ENCODE measurements around the gene PPP2R3B.
"Not testable (repeated sequence)": the region's sequence is repeated elsewhere in the genome, so short reads cannot be mapped to it uniquely, and the experiment has no call there.

DNA sequence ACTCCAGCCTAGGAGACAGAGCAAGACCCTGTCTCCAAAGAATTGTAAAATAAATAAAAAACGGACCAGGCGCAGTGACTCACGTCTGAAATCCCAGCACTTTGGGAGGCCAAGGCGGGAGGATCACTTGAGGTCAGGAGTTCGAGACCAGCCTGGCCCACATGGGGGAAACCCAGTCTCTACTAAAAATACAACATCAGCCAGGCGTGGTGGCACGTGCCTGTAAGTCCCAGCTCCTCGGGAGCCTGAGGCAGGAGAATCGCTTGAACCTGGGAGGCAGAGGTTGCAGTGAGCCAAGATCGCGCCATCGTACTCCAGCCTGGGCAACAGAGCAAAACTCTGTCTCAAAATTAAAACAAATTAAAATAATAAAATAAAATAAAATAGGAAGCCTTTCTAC, 971 bp downstream of the PPP2R3B start:
- TF ChIP-seq, protein P1, sequence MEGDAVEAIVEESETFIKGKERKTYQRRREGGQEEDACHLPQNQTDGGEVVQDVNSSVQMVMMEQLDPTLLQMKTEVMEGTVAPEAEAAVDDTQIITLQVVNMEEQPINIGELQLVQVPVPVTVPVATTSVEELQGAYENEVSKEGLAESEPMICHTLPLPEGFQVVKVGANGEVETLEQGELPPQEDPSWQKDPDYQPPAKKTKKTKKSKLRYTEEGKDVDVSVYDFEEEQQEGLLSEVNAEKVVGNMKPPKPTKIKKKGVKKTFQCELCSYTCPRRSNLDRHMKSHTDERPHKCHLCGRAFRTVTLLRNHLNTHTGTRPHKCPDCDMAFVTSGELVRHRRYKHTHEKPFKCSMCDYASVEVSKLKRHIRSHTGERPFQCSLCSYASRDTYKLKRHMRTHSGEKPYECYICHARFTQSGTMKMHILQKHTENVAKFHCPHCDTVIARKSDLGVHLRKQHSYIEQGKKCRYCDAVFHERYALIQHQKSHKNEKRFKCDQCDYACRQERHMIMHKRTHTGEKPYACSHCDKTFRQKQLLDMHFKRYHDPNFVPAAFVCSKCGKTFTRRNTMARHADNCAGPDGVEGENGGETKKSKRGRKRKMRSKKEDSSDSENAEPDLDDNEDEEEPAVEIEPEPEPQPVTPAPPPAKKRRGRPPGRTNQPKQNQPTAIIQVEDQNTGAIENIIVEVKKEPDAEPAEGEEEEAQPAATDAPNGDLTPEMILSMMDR (IDR thresholded peaks at IDR 0.05), result not testable (repeated sequence)
- TF ChIP-seq EZH2 (IDR thresholded peaks at IDR 0.05; ENCODE audit: borderline replicate concordance, insufficient read depth, low read depth, low read length, poor library complexity, severe bottlenecking), result not testable (repeated sequence)
